Measurements from ENCODE around the gene SLCO4A1.

DNA sequence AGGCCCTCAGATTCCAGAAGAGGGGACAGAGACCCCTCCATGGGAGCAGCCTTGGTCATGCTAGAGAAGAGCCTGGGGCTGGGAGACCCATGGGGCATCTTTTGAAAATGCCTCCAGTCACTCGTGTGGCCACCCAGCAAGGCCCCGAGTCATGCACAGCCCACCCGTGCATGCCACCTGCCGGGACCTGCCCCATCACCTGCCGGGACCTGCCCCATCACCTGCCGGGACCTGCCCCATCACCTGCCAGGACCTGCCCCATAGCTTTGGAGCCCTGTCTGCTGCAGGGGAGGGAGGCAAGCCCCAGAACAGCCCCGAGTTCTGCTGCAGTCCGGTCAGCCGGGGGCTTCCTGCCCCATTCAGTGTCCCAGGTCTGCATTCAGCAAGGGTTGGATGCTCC is 37.5 kb upstream of the SLCO4A1 start:
- TF ChIP-seq, protein P1, sequence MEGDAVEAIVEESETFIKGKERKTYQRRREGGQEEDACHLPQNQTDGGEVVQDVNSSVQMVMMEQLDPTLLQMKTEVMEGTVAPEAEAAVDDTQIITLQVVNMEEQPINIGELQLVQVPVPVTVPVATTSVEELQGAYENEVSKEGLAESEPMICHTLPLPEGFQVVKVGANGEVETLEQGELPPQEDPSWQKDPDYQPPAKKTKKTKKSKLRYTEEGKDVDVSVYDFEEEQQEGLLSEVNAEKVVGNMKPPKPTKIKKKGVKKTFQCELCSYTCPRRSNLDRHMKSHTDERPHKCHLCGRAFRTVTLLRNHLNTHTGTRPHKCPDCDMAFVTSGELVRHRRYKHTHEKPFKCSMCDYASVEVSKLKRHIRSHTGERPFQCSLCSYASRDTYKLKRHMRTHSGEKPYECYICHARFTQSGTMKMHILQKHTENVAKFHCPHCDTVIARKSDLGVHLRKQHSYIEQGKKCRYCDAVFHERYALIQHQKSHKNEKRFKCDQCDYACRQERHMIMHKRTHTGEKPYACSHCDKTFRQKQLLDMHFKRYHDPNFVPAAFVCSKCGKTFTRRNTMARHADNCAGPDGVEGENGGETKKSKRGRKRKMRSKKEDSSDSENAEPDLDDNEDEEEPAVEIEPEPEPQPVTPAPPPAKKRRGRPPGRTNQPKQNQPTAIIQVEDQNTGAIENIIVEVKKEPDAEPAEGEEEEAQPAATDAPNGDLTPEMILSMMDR (IDR thresholded peaks at IDR 0.05) = no peak
- TF ChIP-seq POLR2AphosphoS5 (IDR thresholded peaks at IDR 0.05) = no peak

All from sigmoid colon (tissue), 4 donors.